Measurements from ENCODE around the gene LMF2.

DNA sequence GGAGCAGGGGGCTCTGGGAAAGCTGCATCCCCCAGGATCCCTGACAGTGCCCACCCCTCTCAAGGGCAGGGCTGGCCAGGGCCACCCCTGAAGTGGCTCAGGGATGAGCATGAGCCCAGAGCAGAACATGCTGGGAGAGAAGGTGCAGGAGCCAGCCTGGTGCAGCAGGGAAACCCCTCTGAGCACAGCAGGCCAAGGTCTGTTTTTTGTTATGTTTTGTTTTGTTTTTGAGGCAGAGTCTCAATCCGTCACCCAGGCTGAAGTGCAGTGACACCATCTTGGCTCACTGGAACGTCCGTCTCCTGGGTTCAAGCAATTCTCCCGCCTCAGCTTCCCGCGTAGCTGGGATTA is 31.9 kb downstream of the LMF2 start:
- TF ChIP-seq, protein P1, sequence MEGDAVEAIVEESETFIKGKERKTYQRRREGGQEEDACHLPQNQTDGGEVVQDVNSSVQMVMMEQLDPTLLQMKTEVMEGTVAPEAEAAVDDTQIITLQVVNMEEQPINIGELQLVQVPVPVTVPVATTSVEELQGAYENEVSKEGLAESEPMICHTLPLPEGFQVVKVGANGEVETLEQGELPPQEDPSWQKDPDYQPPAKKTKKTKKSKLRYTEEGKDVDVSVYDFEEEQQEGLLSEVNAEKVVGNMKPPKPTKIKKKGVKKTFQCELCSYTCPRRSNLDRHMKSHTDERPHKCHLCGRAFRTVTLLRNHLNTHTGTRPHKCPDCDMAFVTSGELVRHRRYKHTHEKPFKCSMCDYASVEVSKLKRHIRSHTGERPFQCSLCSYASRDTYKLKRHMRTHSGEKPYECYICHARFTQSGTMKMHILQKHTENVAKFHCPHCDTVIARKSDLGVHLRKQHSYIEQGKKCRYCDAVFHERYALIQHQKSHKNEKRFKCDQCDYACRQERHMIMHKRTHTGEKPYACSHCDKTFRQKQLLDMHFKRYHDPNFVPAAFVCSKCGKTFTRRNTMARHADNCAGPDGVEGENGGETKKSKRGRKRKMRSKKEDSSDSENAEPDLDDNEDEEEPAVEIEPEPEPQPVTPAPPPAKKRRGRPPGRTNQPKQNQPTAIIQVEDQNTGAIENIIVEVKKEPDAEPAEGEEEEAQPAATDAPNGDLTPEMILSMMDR (IDR thresholded peaks at IDR 0.05): no peak
- no peak for TF ChIP-seq POLR2A (IDR thresholded peaks at IDR 0.05)

Measured in breast epithelium (tissue), 3 donors.